BLaER1 (cell line): Measurements from ENCODE around the gene ARPIN.

Experiments
- H3K27ac ChIP-seq: shearing (Covaris generic); formaldehyde crosslinking; 2 replicates; pipeline ENCODE4 v1.8.1; 2022
- H3K27me3 ChIP-seq: shearing (Covaris generic); formaldehyde crosslinking; 2 replicates; pipeline ENCODE4 v1.8.1; 2022
- H3K36me3 ChIP-seq: shearing (Covaris generic); formaldehyde crosslinking; 2 replicates; pipeline ENCODE4 v1.8.1; 2022
- H3K4me1 ChIP-seq: shearing (Covaris generic); formaldehyde crosslinking; 2 replicates; pipeline ENCODE4 v1.8.1; 2022
- H3K4me2 ChIP-seq: shearing (Covaris generic); formaldehyde crosslinking; 2 replicates; pipeline ENCODE4 v1.8.1; 2022
- H3K4me3 ChIP-seq: shearing (Covaris generic); formaldehyde crosslinking; 2 replicates; pipeline ENCODE4 v1.8.1; 2022
- H3K9ac ChIP-seq: shearing (Covaris generic); formaldehyde crosslinking; 2 replicates; pipeline ENCODE4 v1.8.1; 2022
- H3K9me3 ChIP-seq: shearing (Covaris generic); formaldehyde crosslinking; 2 replicates; pipeline ENCODE4 v1.8.1; 2022
- H4K20me1 ChIP-seq: shearing (Covaris generic); formaldehyde crosslinking; 2 replicates; pipeline ENCODE4 v1.8.1; 2022
- Cebpa-rat ChIP-seq: shearing (Covaris generic); IDR thresholded peaks from 2 replicates; pipeline ENCODE4 v1.8.1; 2022

Gene ARPIN

GRCh38 chr15:89937365-89938350 lies 24.9 kb upstream of the ARPIN start:
- no peak overlapping the region for H3K27ac ChIP-seq
- no peaks in the 10 kb centered on the region for H3K36me3 ChIP-seq
- no peaks in the 10 kb centered on the region for H3K9me3 ChIP-seq
- no peak overlapping the region for H3K4me2 ChIP-seq
- H3K27me3 ChIP-seq: no peaks in the 10 kb centered on the region
- H3K4me1 ChIP-seq: peaks cover 18% of the 10 kb centered on the region
- no peak overlapping the region for H3K4me3 ChIP-seq
- TF ChIP-seq Cebpa-rat: no peak
- no peak overlapping the region for H3K9ac ChIP-seq
- no peaks in the 10 kb centered on the region for H4K20me1 ChIP-seq

- H3K27me3 ChIP-seq: no peaks in the 10 kb centered on the region
- H3K9ac ChIP-seq: no peak overlapping the region
- H3K4me2 ChIP-seq: peak overlapping the region; percentile 70
- TF ChIP-seq Cebpa-rat: no peak
- H3K9me3 ChIP-seq: no peaks in the 10 kb centered on the region
- H3K4me3 ChIP-seq: no peak overlapping the region
- no peaks in the 10 kb centered on the region for H4K20me1 ChIP-seq
- no peak overlapping the region for H3K27ac ChIP-seq
- H3K4me1 ChIP-seq: peaks cover 18% of the 10 kb centered on the region
- no peaks in the 10 kb centered on the region for H3K36me3 ChIP-seq
Observed at GRCh38 chr15:89936786-89937265, 24.1 kb upstream of the ARPIN start.

GRCh38 chr15:89936051-89936785 lies 23.5 kb upstream of the ARPIN start:
- peak overlapping the region; percentile 70 for H3K4me2 ChIP-seq
- H3K27me3 ChIP-seq: no peaks in the 10 kb centered on the region
- H3K9me3 ChIP-seq: no peaks in the 10 kb centered on the region
- H3K4me3 ChIP-seq: no peak overlapping the region
- H3K27ac ChIP-seq: no peak overlapping the region
- no peaks in the 10 kb centered on the region for H3K36me3 ChIP-seq
- H4K20me1 ChIP-seq: no peaks in the 10 kb centered on the region
- no peak for TF ChIP-seq Cebpa-rat
- H3K9ac ChIP-seq: no peak overlapping the region
- peaks cover 18% of the 10 kb centered on the region for H3K4me1 ChIP-seq

GRCh38 chr15:89932880-89933279 lies 20.1 kb upstream of the ARPIN start:
- no peak overlapping the region for H3K27ac ChIP-seq
- H3K4me3 ChIP-seq: no peak overlapping the region
- H3K9ac ChIP-seq: no peak overlapping the region
- no peaks in the 10 kb centered on the region for H3K9me3 ChIP-seq
- H3K36me3 ChIP-seq: no peaks in the 10 kb centered on the region
- H3K4me1 ChIP-seq: peaks cover 18% of the 10 kb centered on the region
- no peak overlapping the region for H3K4me2 ChIP-seq
- no peaks in the 10 kb centered on the region for H4K20me1 ChIP-seq
- H3K27me3 ChIP-seq: no peaks in the 10 kb centered on the region
- no peak for TF ChIP-seq Cebpa-rat

GRCh38 chr15:89928421-89928820 lies 15.7 kb upstream of the ARPIN start:
- H3K36me3 ChIP-seq: no peaks in the 10 kb centered on the region
- H3K4me2 ChIP-seq: no peak overlapping the region
- no peak overlapping the region for H3K27ac ChIP-seq
- no peak overlapping the region for H3K9ac ChIP-seq
- no peaks in the 10 kb centered on the region for H3K9me3 ChIP-seq
- no peaks in the 10 kb centered on the region for H3K4me1 ChIP-seq
- H3K4me3 ChIP-seq: no peak overlapping the region
- no peaks in the 10 kb centered on the region for H3K27me3 ChIP-seq
- H4K20me1 ChIP-seq: no peaks in the 10 kb centered on the region
- no peak for TF ChIP-seq Cebpa-rat

GRCh38 chr15:89926158-89926557 lies 13.4 kb upstream of the ARPIN start:
- no peaks in the 10 kb centered on the region for H4K20me1 ChIP-seq
- no peaks in the 10 kb centered on the region for H3K9me3 ChIP-seq
- H3K4me1 ChIP-seq: no peaks in the 10 kb centered on the region
- no peak overlapping the region for H3K9ac ChIP-seq
- H3K36me3 ChIP-seq: no peaks in the 10 kb centered on the region
- no peak overlapping the region for H3K4me2 ChIP-seq
- H3K27me3 ChIP-seq: no peaks in the 10 kb centered on the region
- H3K27ac ChIP-seq: no peak overlapping the region
- H3K4me3 ChIP-seq: no peak overlapping the region
- TF ChIP-seq Cebpa-rat: no peak

- TF ChIP-seq Cebpa-rat: no peak
- Histone ChIP-seq H3K27ac (no peak overlapping the region), H3K4me3 (no peak overlapping the region), H3K4me1 (no peaks in the 10 kb centered on the region), H3K9me3 (peaks cover 5% of the 10 kb centered on the region; the same call in 1 of the 2 replicates), H3K27me3 (peaks cover 14% of the 10 kb centered on the region), H4K20me1 (no peaks in the 10 kb centered on the region), H3K4me2 (no peak overlapping the region), H3K9ac (no peak overlapping the region), H3K36me3 (no peaks in the 10 kb centered on the region)
Observed at GRCh38 chr15:89917442-89918101, 4.8 kb upstream of the ARPIN start.

GRCh38 chr15:89916660-89917059 lies 3.9 kb upstream of the ARPIN start:
- H3K4me1 ChIP-seq: no peaks in the 10 kb centered on the region
- no peak overlapping the region for H3K4me3 ChIP-seq
- no peak for TF ChIP-seq Cebpa-rat
- H3K36me3 ChIP-seq: no peaks in the 10 kb centered on the region
- H4K20me1 ChIP-seq: no peaks in the 10 kb centered on the region
- peaks cover 24% of the 10 kb centered on the region for H3K27me3 ChIP-seq
- H3K27ac ChIP-seq: no peak overlapping the region
- H3K9me3 ChIP-seq: peaks cover 5% of the 10 kb centered on the region; the same call in 1 of the 2 replicates
- H3K4me2 ChIP-seq: no peak overlapping the region
- no peak overlapping the region for H3K9ac ChIP-seq

GRCh38 chr15:89912145-89912673 lies 543 bp downstream of the ARPIN start:
- Histone ChIP-seq H3K4me2 (no peak overlapping the region), H3K9me3 (peaks cover 5% of the 10 kb centered on the region; the same call in 1 of the 2 replicates), H3K4me3 (no peak overlapping the region), H3K9ac (no peak overlapping the region), H4K20me1 (no peaks in the 10 kb centered on the region), H3K36me3 (no peaks in the 10 kb centered on the region), H3K4me1 (no peaks in the 10 kb centered on the region), H3K27ac (no peak overlapping the region), H3K27me3 (peaks cover 44% of the 10 kb centered on the region)
- TF ChIP-seq Cebpa-rat: no peak
